ENCODE measurements around the gene GREM1.

Gene GREM1

GRCh38 chr15:32790352-32790999, 72.7 kb downstream of the GREM1 start:
- no peak for DNase-seq

GRCh38 chr15:32792436-32792835, 74.6 kb downstream of the GREM1 start:
- no peak for DNase-seq

Data from hippocampal formation (tissue), 2 donors.